Fibroblast of lung (primary cell): ENCODE measurements around the gene DIS3L2. TPM values are rescaled to one million over a fixed set of nuclear protein-coding genes. Genes with fewer than 3 reads are reported as not detected.

Source experiments
- DNase-seq, 2 donors: peaks; one replicate each; pipeline versions ENCODE4 v3.0.0 to v3.0.0-alpha.2; 2010; ENCODE audit warnings: low read depth in 2 of 2
- H2AFZ ChIP-seq: 2 replicates; pipeline ENCODE4 v1.5.1; 2012; ENCODE audit warnings: low read length, control low read depth, inconsistent platforms
- H3K27ac ChIP-seq: 2 replicates; pipeline ENCODE4 v1.5.1; 2011; ENCODE audit warnings: low read length, control low read depth; ENCODE audit not compliant: insufficient read depth
- H3K27me3 ChIP-seq: 2 replicates; pipeline ENCODE4 v1.5.1; 2011; ENCODE audit warnings: mild to moderate bottlenecking, low read length; ENCODE audit not compliant: control insufficient read depth, insufficient read depth
- H3K36me3 ChIP-seq: 2 replicates; pipeline ENCODE4 v1.5.1; 2011; ENCODE audit warnings: low read length; ENCODE audit not compliant: control insufficient read depth, insufficient read depth
- H3K4me1 ChIP-seq: 2 replicates; pipeline ENCODE4 v1.5.1; 2011; ENCODE audit warnings: low read length; ENCODE audit not compliant: control insufficient read depth, insufficient read depth; ENCODE audit errors: extremely low read depth
- H3K4me2 ChIP-seq: 2 replicates; pipeline ENCODE4 v1.5.1; 2011; ENCODE audit warnings: low read length, control low read depth; ENCODE audit not compliant: insufficient read depth; ENCODE audit errors: extremely low read depth
- H3K4me3 ChIP-seq, 4 experiments: fragments of 200-600 bp in 1 of 4; sonication (generic) in 1 of 4; replicated peaks in 1 of 4; 2 replicates each; pipeline ENCODE4 v1.5.1; 2011 to 2016; ENCODE audit warnings: low read length in 4 of 4, low read depth in 3 of 4, mild to moderate bottlenecking in 3 of 4, control low read depth in 2 of 4, inconsistent platforms in 1 of 4, mixed read lengths in 1 of 4; ENCODE audit not compliant: insufficient read depth in 1 of 4; ENCODE audit errors: control extremely low read depth in 1 of 4
- H3K79me2 ChIP-seq: 2 replicates; pipeline ENCODE4 v1.5.1; 2012; ENCODE audit warnings: mild to moderate bottlenecking, low read length, inconsistent platforms; ENCODE audit not compliant: control insufficient read depth, insufficient read depth
- H3K9ac ChIP-seq: 2 replicates; pipeline ENCODE4 v1.5.1; 2011; ENCODE audit warnings: mild to moderate bottlenecking, low read length, control low read depth; ENCODE audit not compliant: insufficient read depth
- H3K9me3 ChIP-seq: 2 replicates; pipeline ENCODE4 v1.5.1; 2012; ENCODE audit warnings: low read depth, low read length; ENCODE audit not compliant: control insufficient read depth, insufficient read depth
- H4K20me1 ChIP-seq: 2 replicates; pipeline ENCODE4 v1.5.1; 2011; ENCODE audit warnings: low read length; ENCODE audit not compliant: control insufficient read depth, insufficient read depth; ENCODE audit errors: extremely low read depth
- EZH2 ChIP-seq: IDR thresholded peaks from 2 replicates; pipeline ENCODE4 v1.5.1; 2012; ENCODE audit warnings: low read length, control low read depth, mild to moderate bottlenecking; ENCODE audit errors: missing control alignments
- polyA plus RNA-seq, 2 donors: library from polyadenylated mRNA; depleted of rRNA in 1 of 2; stranded (reverse) in 1 of 2; unstranded in 1 of 2; fragments of >200 nt; gene quantifications; 2 replicates each; pipeline ENCODE4 v1.2.1, GENCODE V29; 2011 to 2012; ENCODE audit warnings: missing spikeins in 1 of 2
- total RNA-seq: library from RNA; depleted of rRNA; stranded (reverse); fragments of >200 nt; gene quantifications from 2 replicates; pipeline ENCODE4 v1.2.1, GENCODE V29; 2014
- TF ChIP-seq, protein P1 (sequence below), 2 donors: IDR thresholded peaks in 1 of 2; conservative IDR thresholded peaks in 1 of 2; 1 replicate in 1 of 2; 2 replicates in 1 of 2; pipeline ENCODE4 v1.5.1; 2011 to 2012; ENCODE audit warnings: low read length in 2 of 2, control low read depth in 1 of 2, inconsistent platforms in 1 of 2, low read depth in 1 of 2, mild to moderate bottlenecking in 1 of 2

DIS3L2 gene
- total and polyA plus RNA-seq, 2 donors (not counting 1 experiment from before 2014, with no cell fraction given): 5.2 to 15.2 TPM

DNA sequence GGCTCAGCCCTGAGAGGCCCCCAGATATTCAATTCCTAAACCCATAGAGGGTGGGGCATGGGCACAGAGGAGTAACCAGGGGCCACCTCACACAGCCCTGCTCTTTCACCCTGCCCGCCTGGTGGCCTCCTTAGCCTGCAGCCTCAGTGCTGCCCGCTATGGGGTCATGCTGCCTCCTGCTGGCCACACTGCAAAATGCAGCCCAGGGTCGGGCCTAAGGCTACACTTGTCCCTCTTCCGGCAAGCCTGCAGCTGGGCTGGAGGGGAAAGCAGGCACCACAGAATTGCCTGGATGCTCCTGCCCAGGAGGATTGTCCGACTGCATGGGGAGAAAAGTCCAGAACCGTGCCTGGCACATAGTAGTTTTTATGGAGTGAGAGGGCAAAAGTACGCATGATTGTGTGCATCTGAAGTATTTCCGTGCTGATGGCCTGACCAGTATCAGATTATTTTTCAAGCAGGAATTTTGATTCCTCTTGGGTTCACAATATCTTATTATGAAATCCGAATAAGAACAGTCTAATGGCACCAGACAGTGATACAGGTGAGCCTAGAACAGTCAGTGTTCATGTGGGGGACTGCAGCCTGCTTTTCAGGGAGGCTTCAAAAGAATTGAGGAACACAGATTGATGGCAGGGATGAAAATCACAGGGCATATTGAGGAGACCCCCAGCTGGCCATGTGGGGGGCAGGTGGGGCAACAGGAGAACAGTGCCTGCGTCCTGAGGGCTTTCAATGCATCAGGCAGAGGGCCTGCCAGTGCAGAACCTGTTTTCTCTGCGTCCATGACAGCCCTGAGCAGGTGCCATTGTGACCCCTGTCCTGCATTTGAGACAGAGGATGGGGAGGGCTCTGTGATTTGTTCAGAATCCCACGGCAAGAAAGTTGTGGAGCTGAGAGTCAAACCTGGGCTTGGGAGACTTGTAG is 365.9 kb downstream of the DIS3L2 start:
- no peaks in the 10 kb centered on the region for H3K27me3 ChIP-seq
- H3K9ac ChIP-seq: no peak overlapping the region
- no peaks in the 10 kb centered on the region for H3K4me1 ChIP-seq
- no peak for TF ChIP-seq EZH2
- TF ChIP-seq, protein P1, sequence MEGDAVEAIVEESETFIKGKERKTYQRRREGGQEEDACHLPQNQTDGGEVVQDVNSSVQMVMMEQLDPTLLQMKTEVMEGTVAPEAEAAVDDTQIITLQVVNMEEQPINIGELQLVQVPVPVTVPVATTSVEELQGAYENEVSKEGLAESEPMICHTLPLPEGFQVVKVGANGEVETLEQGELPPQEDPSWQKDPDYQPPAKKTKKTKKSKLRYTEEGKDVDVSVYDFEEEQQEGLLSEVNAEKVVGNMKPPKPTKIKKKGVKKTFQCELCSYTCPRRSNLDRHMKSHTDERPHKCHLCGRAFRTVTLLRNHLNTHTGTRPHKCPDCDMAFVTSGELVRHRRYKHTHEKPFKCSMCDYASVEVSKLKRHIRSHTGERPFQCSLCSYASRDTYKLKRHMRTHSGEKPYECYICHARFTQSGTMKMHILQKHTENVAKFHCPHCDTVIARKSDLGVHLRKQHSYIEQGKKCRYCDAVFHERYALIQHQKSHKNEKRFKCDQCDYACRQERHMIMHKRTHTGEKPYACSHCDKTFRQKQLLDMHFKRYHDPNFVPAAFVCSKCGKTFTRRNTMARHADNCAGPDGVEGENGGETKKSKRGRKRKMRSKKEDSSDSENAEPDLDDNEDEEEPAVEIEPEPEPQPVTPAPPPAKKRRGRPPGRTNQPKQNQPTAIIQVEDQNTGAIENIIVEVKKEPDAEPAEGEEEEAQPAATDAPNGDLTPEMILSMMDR (conservative IDR thresholded peaks at IDR 0.05 in 1 of 2, IDR thresholded peaks at IDR 0.05 in 1 of 2; ENCODE audit: low read depth in 1 of 2, low read length in 2 of 2): peak; percentile 70 to 83
- H2AFZ ChIP-seq: no peak overlapping the region
- DNase-seq: peak; percentile 23 to 55
- H3K4me3 ChIP-seq: no peak overlapping the region
- no peaks in the 10 kb centered on the region for H3K36me3 ChIP-seq
- H3K4me2 ChIP-seq: no peak overlapping the region
- H3K79me2 ChIP-seq: no peaks in the 10 kb centered on the region
- no peak overlapping the region for H3K27ac ChIP-seq
- no peaks in the 10 kb centered on the region for H3K9me3 ChIP-seq
- H4K20me1 ChIP-seq: peaks cover 2% of the 10 kb centered on the region

DNA sequence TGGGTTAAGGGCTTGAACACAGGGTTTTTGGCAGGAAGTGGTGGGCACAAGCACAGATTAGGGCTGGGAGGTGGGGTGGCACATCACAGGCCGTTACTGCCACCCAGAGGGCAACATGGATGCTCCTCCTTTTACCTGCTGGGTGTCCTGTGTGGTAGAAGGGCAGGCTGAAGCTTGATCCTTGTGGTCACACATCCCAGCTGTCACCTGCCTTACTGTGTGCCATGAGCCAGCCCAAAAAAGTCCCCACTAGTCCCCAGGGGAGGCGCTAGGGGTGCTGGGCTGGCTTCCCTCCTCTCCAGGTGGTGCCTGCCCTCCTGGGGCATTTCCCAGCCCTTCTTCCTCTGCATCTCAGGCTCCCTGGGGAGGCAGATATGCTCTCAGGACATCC is 366.5 kb downstream of the DIS3L2 start:
- Histone ChIP-seq H3K9me3 (no peaks in the 10 kb centered on the region), H3K4me1 (no peaks in the 10 kb centered on the region), H3K79me2 (no peaks in the 10 kb centered on the region), H3K4me3 (no peak overlapping the region), H3K27me3 (no peaks in the 10 kb centered on the region), H2AFZ (no peak overlapping the region), H4K20me1 (peaks cover 2% of the 10 kb centered on the region), H3K36me3 (no peaks in the 10 kb centered on the region), H3K9ac (no peak overlapping the region), H3K4me2 (no peak overlapping the region), H3K27ac (no peak overlapping the region)
- no peak for DNase-seq
- TF ChIP-seq EZH2: no peak
- TF ChIP-seq, protein P1 (conservative IDR thresholded peaks at IDR 0.05 in 1 of 2, IDR thresholded peaks at IDR 0.05 in 1 of 2; ENCODE audit: low read depth in 1 of 2, low read length in 2 of 2): no peak

DNA sequence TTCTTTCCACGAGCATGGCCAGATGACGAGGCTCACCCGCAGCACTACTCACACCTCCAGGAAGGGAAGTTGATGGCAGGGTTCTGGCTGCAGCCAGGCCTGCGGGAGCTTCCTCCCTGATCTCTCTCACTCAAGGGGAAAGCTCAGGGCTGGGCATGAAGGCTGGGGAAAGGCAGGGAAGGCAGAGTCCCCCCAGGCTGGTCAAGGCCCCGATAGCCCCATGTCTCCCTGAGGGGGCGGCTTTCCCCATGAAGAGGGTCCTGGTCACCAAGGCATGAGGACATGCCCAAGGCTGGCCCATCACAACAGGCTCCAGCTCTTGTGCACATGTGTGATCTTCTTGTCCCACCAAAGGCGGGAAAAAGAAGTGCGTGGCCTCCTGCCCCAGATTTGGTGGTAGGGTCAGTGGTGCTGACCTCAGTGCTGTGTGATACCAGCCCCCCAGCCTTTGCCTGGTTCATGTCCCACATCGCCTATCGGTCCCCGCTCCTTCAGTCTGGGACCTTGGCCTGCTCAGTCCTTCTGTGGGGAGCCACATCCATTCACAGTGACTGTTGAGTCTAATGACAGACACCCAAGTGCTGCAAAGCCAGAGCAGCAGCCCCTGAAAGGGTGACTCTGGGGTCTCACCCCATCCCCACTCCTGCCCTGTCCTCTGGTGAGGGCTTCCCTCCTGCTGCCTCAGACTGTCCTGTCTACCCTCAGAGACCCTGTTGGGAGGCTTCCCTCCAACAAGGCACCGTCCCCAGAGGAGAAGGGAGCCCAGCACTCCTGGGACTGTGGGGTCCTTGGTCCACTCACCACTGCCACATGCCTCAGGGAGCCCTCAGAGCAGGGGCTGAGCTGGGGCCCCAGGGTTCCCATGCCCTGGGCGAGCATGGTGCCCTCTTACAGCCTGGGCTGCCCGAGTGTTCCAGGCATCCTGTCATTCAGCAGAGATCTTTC is 367.3 kb downstream of the DIS3L2 start:
- Histone ChIP-seq H3K36me3 (no peaks in the 10 kb centered on the region), H2AFZ (no peak overlapping the region), H3K27ac (no peak overlapping the region), H3K79me2 (no peaks in the 10 kb centered on the region), H3K9ac (no peak overlapping the region), H3K9me3 (no peaks in the 10 kb centered on the region), H3K4me2 (no peak overlapping the region), H3K4me3 (no peak overlapping the region), H4K20me1 (peaks cover 2% of the 10 kb centered on the region), H3K27me3 (no peaks in the 10 kb centered on the region), H3K4me1 (no peaks in the 10 kb centered on the region)
- TF ChIP-seq, protein P1 (conservative IDR thresholded peaks at IDR 0.05 in 1 of 2, IDR thresholded peaks at IDR 0.05 in 1 of 2; ENCODE audit: low read depth in 1 of 2, low read length in 2 of 2): no peak
- TF ChIP-seq EZH2: no peak
- no peak for DNase-seq
